GM21786 (cell line): ENCODE results near the gene HOXB9.

Experiments used
- ATAC-seq: cut with Tn5 transposase; IDR thresholded peaks from one replicate; pipeline ENCODE4 v1.9.1; 2021; ENCODE audit not compliant: unreplicated experiment

HOXB9 gene

GRCh38 chr17:48597778-48598631, 28.2 kb downstream of the HOXB9 start:
- ATAC-seq: no peak

- no peak for ATAC-seq
Observed at GRCh38 chr17:48597528-48597777, 28.7 kb downstream of the HOXB9 start.

- ATAC-seq: no peak
Observed at GRCh38 chr17:48596735-48597527, 29.2 kb downstream of the HOXB9 start.

- no peak for ATAC-seq
Observed at GRCh38 chr17:48596000-48596734, 30.0 kb downstream of the HOXB9 start.

GRCh38 chr17:48595278-48595999, 30.7 kb downstream of the HOXB9 start:
- no peak for ATAC-seq

- ATAC-seq: no peak
Observed at GRCh38 chr17:48594538-48595277, 31.4 kb downstream of the HOXB9 start.

- ATAC-seq: no peak
Observed at GRCh38 chr17:48593840-48594537, 32.2 kb downstream of the HOXB9 start.

- ATAC-seq: no peak
Observed at GRCh38 chr17:48593126-48593829, 32.9 kb downstream of the HOXB9 start, which contains the start of gene HOXB5. HOXB5 (minus strand) TSS chr17:48593779; CDS start chr17:48593682, 97 bp downstream.

GRCh38 chr17:48592577-48592976, 33.6 kb downstream of the HOXB9 start:
- no peak for ATAC-seq

GRCh38 chr17:48592057-48592514, 34.1 kb downstream of the HOXB9 start:
- no peak for ATAC-seq

GRCh38 chr17:48591255-48592056, 34.7 kb downstream of the HOXB9 start:
- no peak for ATAC-seq

- ATAC-seq: no peak
Observed at GRCh38 chr17:48590607-48591161, 35.5 kb downstream of the HOXB9 start.

- no peak for ATAC-seq
Observed at GRCh38 chr17:48589831-48590606, 36.1 kb downstream of the HOXB9 start, which contains the start of gene HOXB3. HOXB3 (minus strand) TSS chr17:48590241; CDS start chr17:48552474, 37,767 bp downstream.

GRCh38 chr17:48589060-48589830, 36.9 kb downstream of the HOXB9 start:
- no peak for ATAC-seq

GRCh38 chr17:48588528-48588927, 37.6 kb downstream of the HOXB9 start:
- ATAC-seq: no peak

- ATAC-seq: no peak
Observed at GRCh38 chr17:48588074-48588415, 38.1 kb downstream of the HOXB9 start.
